Stimulated activated CD4-positive, alpha-beta T cell treated with anti-CD3 and anti-CD28 coated beads, Interleukin-4, amount 100 ng/mL, for 4 hours (primary cell): ENCODE measurements around the gene NCLN.
"Not testable (repeated sequence)": the region's sequence is repeated elsewhere in the genome, so short reads cannot be mapped to it uniquely, and the experiment has no call there.

Experiments
- DNase-seq, 2 experiments: peaks; one replicate each; pipeline ENCODE4 v3.0.0-alpha.2; 2020

NCLN gene

GRCh38 chr19:3202346-3202745 is 16.6 kb downstream of the NCLN start:
- no peak for DNase-seq

GRCh38 chr19:3202895-3203294 is 17.2 kb downstream of the NCLN start:
- DNase-seq = not testable (repeated sequence)

- no peak for DNase-seq
These were observed 18.3 kb downstream of the NCLN start for GRCh38 chr19:3203805-3204645.

GRCh38 chr19:3204646-3205275 is 19.0 kb downstream of the NCLN start:
- DNase-seq = no peak

- DNase-seq = no peak
These were observed 20.7 kb downstream of the NCLN start for GRCh38 chr19:3206216-3206953.

GRCh38 chr19:3207461-3208242 is 21.9 kb downstream of the NCLN start:
- DNase-seq = no peak

- DNase-seq = no peak
These were observed 22.8 kb downstream of the NCLN start for GRCh38 chr19:3208317-3209207.

- DNase-seq = peak; percentile 57 to 73
These were observed 24.8 kb downstream of the NCLN start for GRCh38 chr19:3210347-3211017.

- DNase-seq = no peak
These were observed 25.5 kb downstream of the NCLN start for GRCh38 chr19:3211191-3211590.

GRCh38 chr19:3213159-3213558 is 27.4 kb downstream of the NCLN start:
- DNase-seq = no peak

- no peak for DNase-seq
These were observed 31.1 kb downstream of the NCLN start for GRCh38 chr19:3216874-3217273.

GRCh38 chr19:3220576-3220975 is 34.8 kb downstream of the NCLN start:
- no peak for DNase-seq

- not testable (repeated sequence) for DNase-seq
These were observed 35.8 kb downstream of the NCLN start for GRCh38 chr19:3221576-3221975.

GRCh38 chr19:3222709-3223108 is 37.0 kb downstream of the NCLN start:
- no peak for DNase-seq

GRCh38 chr19:3224346-3225168 is 38.8 kb downstream of the NCLN start, which contains the start of gene CELF5:
TSS of gene CELF5 (plus strand) at chr19:3224661. CDS start at chr19:3224740, 79 bp downstream.
- DNase-seq = peak; percentile 58 to 67

GRCh38 chr19:3225169-3225485 is 39.4 kb downstream of the NCLN start:
- no peak for DNase-seq

GRCh38 chr19:3225677-3226093 is 40.0 kb downstream of the NCLN start:
- no peak for DNase-seq

- DNase-seq = no peak
These were observed 41.4 kb downstream of the NCLN start for GRCh38 chr19:3227054-3227626.

- DNase-seq = no peak
These were observed 43.6 kb downstream of the NCLN start for GRCh38 chr19:3229346-3229743.
